WTC11 (cell line): ENCODE data around the gene CDK5. TPM values are rescaled to one million over a fixed set of nuclear protein-coding genes. Genes with fewer than 3 reads are reported as not detected.

Experiments
- ATAC-seq: fragments of 200-7000 bp; cut with Tn5 transposase; 2 replicates; pipeline ENCODE4 v1.10.0; 2021; ENCODE audit warnings: mild to moderate bottlenecking, moderate library complexity
- CTCF ChIA-PET: fragments of 300-600 bp; sonication (Branson Sonifier 250); formaldehyde crosslinking; loops from one replicate; lab custom pipeline; 2021; ENCODE audit warnings: antibody characterized with exemption; lab: Charles Lee
- POLR2A ChIA-PET: fragments of 350-600 bp; sonication (Branson Sonifier 250); formaldehyde crosslinking; loops from one replicate; lab custom pipeline; 2021; ENCODE audit warnings: antibody characterized with exemption; lab: Charles Lee
- DNase-seq: peaks from one replicate; pipeline ENCODE4 v3.0.0; 2021; ENCODE audit warnings: low spot score
- H3K27ac Mint-ChIP-seq: 2 replicates; pipeline ENCODE4 v1.8.0; 2021; ENCODE audit warnings: mixed read lengths
- H3K27me3 Mint-ChIP-seq: 2 replicates; pipeline ENCODE4 v1.8.0; 2021; ENCODE audit warnings: low read depth, mild to moderate bottlenecking, moderate library complexity, mixed read lengths
- H3K36me3 Mint-ChIP-seq: 2 replicates; pipeline ENCODE4 v1.8.0; 2021; ENCODE audit warnings: mixed read lengths
- H3K4me1 Mint-ChIP-seq: 2 replicates; pipeline ENCODE4 v1.8.0; 2022; ENCODE audit warnings: mixed read lengths
- H3K4me3 Mint-ChIP-seq: 2 replicates; pipeline ENCODE4 v1.8.0; 2021; ENCODE audit warnings: mild to moderate bottlenecking, moderate library complexity, mixed read lengths
- H3K9me3 Mint-ChIP-seq: 2 replicates; pipeline ENCODE4 v1.8.0; 2021; ENCODE audit warnings: mixed read lengths
- ATF3 ChIP-seq: sonication (generic); formaldehyde crosslinking; conservative IDR thresholded peaks from 2 replicates; pipeline ENCODE4 v1.8.1; 2022; ENCODE audit warnings: mild to moderate bottlenecking, missing genetic modification reagents
- CBFB ChIP-seq: sonication (generic); formaldehyde crosslinking; IDR thresholded peaks from 2 replicates; pipeline ENCODE4 v1.8.1; 2022; ENCODE audit warnings: mild to moderate bottlenecking, low read depth, missing genetic modification reagents
- CREM ChIP-seq: sonication (generic); formaldehyde crosslinking; IDR thresholded peaks from 2 replicates; pipeline ENCODE4 v1.8.1; 2022; ENCODE audit warnings: mild to moderate bottlenecking, missing genetic modification reagents, moderate library complexity
- FOXJ3 ChIP-seq: sonication (generic); formaldehyde crosslinking; IDR thresholded peaks from 2 replicates; pipeline ENCODE4 v1.9.0; 2021; ENCODE audit warnings: missing genetic modification reagents, mild to moderate bottlenecking, borderline replicate concordance
- FOXP1 ChIP-seq: sonication (generic); formaldehyde crosslinking; IDR thresholded peaks from 2 replicates; pipeline ENCODE4 v1.8.0; 2022; ENCODE audit warnings: missing genetic modification reagents, mild to moderate bottlenecking, moderate library complexity, borderline replicate concordance
- KAT7 ChIP-seq: sonication (generic); formaldehyde crosslinking; IDR thresholded peaks from 2 replicates; pipeline ENCODE4 v1.8.1; 2023; ENCODE audit warnings: missing genetic modification reagents, mild to moderate bottlenecking, borderline replicate concordance
- MLX ChIP-seq: sonication (generic); formaldehyde crosslinking; IDR thresholded peaks from 2 replicates; pipeline ENCODE4 v1.8.1; 2023; ENCODE audit warnings: mild to moderate bottlenecking, missing genetic modification reagents, moderate library complexity
- NR2C2 ChIP-seq: sonication (generic); formaldehyde crosslinking; IDR thresholded peaks from 2 replicates; pipeline ENCODE4 v1.8.0; 2022; ENCODE audit warnings: mild to moderate bottlenecking, missing genetic modification reagents
- OVOL2 ChIP-seq: fragments of 250-450 bp; sonication (Bioruptor Pico); IDR thresholded peaks from 2 replicates; pipeline ENCODE4 v1.9.0; 2021; ENCODE audit warnings: mild to moderate bottlenecking, borderline replicate concordance
- TCF7 ChIP-seq: sonication (generic); formaldehyde crosslinking; IDR thresholded peaks from 2 replicates; pipeline ENCODE4 v1.8.0; 2022; ENCODE audit warnings: mild to moderate bottlenecking, low read depth, missing genetic modification reagents, moderate library complexity
- USF1 ChIP-seq: sonication (generic); formaldehyde crosslinking; IDR thresholded peaks from 2 replicates; pipeline ENCODE4 v1.8.0; 2022; ENCODE audit warnings: mild to moderate bottlenecking, missing genetic modification reagents
- total RNA-seq: library from RNA; stranded (reverse); gene quantifications from 3 replicates; pipeline ENCODE4 v1.2.3, GENCODE V29; 2021
- TF ChIP-seq, protein P1 (sequence below): fragments of 250-450 bp; sonication (Bioruptor Pico); IDR thresholded peaks from 2 replicates; pipeline ENCODE4 v1.9.0; 2021; ENCODE audit warnings: mild to moderate bottlenecking, borderline replicate concordance
- TF ChIP-seq, protein P2 (sequence below): sonication (generic); formaldehyde crosslinking; IDR thresholded peaks from 2 replicates; pipeline ENCODE4 v1.8.1; 2022; ENCODE audit warnings: mild to moderate bottlenecking, moderate library complexity, missing genetic modification reagents
- TF ChIP-seq, protein P3 (sequence below): sonication (generic); formaldehyde crosslinking; IDR thresholded peaks from 2 replicates; pipeline ENCODE4 v1.8.0; 2022; ENCODE audit warnings: missing genetic modification reagents
- TF ChIP-seq, protein P4 (sequence below): fragments of 250-450 bp; sonication (Bioruptor Pico); conservative IDR thresholded peaks from 2 replicates; pipeline ENCODE4 v1.9.0; 2021; ENCODE audit warnings: mild to moderate bottlenecking
- TF ChIP-seq, protein P5 (sequence below): sonication (generic); formaldehyde crosslinking; IDR thresholded peaks from 2 replicates; pipeline ENCODE4 v1.8.1; 2022; ENCODE audit warnings: low read depth, missing genetic modification reagents, borderline replicate concordance

Gene CDK5
- total RNA-seq, 1 experiment from 2014 or later: 27.8 TPM

DNA sequence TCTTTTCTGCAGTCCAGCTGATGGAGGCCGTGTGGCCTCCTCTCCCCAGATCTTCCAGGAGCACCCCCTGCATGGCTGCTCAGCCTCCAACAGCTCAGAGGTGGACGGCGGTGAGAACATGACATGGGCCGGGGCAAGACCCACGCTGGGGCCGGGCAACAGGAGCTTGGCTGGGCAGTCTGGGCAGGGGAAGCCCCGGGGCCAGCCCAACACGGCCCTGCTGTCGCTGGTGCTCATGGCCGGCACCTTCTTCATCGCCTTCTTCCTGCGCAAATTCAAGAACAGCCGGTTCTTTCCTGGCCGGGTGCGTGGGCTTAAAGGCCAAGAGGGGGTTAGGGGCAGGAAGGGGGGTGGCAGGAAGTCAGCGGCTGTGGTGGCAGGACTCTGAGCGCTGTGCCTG is 16.3 kb upstream of the CDK5 start (continued):
- TF ChIP-seq, protein P1, sequence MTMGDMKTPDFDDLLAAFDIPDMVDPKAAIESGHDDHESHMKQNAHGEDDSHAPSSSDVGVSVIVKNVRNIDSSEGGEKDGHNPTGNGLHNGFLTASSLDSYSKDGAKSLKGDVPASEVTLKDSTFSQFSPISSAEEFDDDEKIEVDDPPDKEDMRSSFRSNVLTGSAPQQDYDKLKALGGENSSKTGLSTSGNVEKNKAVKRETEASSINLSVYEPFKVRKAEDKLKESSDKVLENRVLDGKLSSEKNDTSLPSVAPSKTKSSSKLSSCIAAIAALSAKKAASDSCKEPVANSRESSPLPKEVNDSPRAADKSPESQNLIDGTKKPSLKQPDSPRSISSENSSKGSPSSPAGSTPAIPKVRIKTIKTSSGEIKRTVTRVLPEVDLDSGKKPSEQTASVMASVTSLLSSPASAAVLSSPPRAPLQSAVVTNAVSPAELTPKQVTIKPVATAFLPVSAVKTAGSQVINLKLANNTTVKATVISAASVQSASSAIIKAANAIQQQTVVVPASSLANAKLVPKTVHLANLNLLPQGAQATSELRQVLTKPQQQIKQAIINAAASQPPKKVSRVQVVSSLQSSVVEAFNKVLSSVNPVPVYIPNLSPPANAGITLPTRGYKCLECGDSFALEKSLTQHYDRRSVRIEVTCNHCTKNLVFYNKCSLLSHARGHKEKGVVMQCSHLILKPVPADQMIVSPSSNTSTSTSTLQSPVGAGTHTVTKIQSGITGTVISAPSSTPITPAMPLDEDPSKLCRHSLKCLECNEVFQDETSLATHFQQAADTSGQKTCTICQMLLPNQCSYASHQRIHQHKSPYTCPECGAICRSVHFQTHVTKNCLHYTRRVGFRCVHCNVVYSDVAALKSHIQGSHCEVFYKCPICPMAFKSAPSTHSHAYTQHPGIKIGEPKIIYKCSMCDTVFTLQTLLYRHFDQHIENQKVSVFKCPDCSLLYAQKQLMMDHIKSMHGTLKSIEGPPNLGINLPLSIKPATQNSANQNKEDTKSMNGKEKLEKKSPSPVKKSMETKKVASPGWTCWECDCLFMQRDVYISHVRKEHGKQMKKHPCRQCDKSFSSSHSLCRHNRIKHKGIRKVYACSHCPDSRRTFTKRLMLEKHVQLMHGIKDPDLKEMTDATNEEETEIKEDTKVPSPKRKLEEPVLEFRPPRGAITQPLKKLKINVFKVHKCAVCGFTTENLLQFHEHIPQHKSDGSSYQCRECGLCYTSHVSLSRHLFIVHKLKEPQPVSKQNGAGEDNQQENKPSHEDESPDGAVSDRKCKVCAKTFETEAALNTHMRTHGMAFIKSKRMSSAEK (CRISPR knock-in tag): no peak
- TF ChIP-seq TCF7: no peak
- TF ChIP-seq, protein P2, sequence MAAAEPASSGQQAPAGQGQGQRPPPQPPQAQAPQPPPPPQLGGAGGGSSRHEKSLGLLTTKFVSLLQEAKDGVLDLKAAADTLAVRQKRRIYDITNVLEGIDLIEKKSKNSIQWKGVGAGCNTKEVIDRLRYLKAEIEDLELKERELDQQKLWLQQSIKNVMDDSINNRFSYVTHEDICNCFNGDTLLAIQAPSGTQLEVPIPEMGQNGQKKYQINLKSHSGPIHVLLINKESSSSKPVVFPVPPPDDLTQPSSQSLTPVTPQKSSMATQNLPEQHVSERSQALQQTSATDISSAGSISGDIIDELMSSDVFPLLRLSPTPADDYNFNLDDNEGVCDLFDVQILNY: no peak
- no peak for TF ChIP-seq ATF3 (CRISPR knock-in tag)
- TF ChIP-seq, protein P3, sequence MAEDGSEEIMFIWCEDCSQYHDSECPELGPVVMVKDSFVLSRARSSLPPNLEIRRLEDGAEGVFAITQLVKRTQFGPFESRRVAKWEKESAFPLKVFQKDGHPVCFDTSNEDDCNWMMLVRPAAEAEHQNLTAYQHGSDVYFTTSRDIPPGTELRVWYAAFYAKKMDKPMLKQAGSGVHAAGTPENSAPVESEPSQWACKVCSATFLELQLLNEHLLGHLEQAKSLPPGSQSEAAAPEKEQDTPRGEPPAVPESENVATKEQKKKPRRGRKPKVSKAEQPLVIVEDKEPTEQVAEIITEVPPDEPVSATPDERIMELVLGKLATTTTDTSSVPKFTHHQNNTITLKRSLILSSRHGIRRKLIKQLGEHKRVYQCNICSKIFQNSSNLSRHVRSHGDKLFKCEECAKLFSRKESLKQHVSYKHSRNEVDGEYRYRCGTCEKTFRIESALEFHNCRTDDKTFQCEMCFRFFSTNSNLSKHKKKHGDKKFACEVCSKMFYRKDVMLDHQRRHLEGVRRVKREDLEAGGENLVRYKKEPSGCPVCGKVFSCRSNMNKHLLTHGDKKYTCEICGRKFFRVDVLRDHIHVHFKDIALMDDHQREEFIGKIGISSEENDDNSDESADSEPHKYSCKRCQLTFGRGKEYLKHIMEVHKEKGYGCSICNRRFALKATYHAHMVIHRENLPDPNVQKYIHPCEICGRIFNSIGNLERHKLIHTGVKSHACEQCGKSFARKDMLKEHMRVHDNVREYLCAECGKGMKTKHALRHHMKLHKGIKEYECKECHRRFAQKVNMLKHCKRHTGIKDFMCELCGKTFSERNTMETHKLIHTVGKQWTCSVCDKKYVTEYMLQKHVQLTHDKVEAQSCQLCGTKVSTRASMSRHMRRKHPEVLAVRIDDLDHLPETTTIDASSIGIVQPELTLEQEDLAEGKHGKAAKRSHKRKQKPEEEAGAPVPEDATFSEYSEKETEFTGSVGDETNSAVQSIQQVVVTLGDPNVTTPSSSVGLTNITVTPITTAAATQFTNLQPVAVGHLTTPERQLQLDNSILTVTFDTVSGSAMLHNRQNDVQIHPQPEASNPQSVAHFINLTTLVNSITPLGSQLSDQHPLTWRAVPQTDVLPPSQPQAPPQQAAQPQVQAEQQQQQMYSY (CRISPR knock-in tag): no peak
- TF ChIP-seq FOXJ3 (CRISPR knock-in tag): no peak
- TF ChIP-seq, protein P4, sequence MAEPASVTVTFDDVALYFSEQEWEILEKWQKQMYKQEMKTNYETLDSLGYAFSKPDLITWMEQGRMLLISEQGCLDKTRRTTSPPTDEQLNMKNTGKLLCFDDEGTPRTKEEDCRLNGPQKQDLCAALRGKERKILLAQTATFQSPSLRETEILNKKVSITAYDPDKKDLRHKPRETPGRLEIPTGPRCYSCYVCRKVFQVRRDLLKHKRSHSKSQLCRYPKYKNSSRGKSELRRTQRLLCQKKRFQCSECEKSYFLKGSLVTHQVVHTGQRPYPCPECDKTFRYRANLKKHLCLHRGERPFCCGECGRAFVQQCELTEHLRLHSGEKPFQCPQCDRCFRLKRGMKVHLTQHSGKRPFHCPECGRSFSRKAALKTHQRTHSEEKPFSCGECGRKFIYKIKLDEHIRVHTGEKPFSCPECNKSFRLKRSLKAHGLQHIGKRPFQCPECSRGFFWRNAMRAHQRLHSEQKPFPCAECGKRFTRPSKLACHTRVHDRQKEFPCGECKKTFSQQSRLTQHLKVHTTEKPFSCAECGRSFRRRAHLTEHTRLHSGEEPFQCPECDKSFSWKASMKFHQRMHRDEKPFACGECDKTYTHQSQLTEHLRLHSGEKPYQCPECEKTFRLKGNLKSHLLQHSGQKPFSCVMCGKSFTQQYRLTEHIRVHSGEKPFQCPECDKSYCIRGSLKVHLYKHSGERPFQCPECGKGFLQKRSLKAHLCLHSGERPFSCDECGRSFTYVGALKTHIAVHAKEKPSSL (CRISPR knock-in tag): no peak
- TF ChIP-seq, all 79 proteins: peak for 0

DNA sequence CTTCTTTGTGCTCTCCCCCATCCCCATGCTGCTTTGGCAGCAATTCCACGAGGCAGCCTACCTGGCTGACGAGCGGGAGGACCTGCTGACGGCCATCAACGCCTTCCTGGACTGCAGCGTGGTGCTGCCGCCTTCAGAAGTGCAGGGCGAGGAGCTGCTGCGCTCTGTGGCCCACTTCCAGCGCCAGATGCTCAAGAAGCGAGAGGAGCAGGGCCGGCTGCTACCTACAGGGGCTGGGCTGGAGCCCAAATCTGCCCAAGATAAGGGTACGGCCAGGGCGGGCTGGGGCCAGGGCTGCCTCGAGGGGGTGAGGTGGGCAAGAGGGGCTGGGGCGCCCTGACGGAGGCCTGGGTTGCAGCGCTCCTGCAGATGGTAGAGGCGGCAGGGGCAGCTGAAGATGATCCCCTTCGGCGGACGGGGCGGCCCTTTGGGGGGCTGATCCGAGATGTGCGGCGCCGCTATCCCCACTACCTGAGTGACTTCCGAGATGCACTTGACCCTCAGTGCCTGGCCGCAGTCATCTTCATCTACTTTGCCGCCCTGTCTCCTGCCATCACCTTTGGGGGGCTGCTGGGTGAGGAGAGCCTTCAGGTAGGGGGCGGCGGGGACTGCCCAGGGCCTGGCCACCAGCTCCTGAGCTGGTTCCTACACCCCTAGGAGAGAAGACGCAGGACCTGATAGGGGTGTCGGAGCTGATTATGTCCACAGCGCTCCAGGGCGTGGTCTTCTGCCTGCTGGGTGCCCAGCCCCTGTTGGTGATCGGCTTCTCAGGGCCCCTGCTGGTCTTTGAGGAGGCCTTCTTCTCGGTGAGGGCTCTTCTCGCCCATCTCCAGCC is 13.6 kb upstream of the CDK5 start:
- Mint-ChIP-seq H3K27ac (no peak overlapping the region), H3K4me1 (peaks cover 19% of the 10 kb centered on the region), H3K36me3 (peaks cover 50% of the 10 kb centered on the region), H3K27me3 (no peaks in the 10 kb centered on the region), H3K9me3 (no peaks in the 10 kb centered on the region), H3K4me3 (no peak overlapping the region)
- no peak for ATAC-seq
- CTCF ChIA-PET: interaction anchor here (1.1 kb wide), 1 partner anchor 45 kb away, joined by 3 read pairs; no protein-coding TSS in a partner anchor
- no peak for DNase-seq
- POLR2A ChIA-PET: no interaction called here
- TF ChIP-seq, protein P5, sequence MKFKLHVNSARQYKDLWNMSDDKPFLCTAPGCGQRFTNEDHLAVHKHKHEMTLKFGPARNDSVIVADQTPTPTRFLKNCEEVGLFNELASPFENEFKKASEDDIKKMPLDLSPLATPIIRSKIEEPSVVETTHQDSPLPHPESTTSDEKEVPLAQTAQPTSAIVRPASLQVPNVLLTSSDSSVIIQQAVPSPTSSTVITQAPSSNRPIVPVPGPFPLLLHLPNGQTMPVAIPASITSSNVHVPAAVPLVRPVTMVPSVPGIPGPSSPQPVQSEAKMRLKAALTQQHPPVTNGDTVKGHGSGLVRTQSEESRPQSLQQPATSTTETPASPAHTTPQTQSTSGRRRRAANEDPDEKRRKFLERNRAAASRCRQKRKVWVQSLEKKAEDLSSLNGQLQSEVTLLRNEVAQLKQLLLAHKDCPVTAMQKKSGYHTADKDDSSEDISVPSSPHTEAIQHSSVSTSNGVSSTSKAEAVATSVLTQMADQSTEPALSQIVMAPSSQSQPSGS (CRISPR knock-in tag): no peak
- TF ChIP-seq MLX (CRISPR knock-in tag) (no peak), KAT7 (CRISPR knock-in tag) (no peak), CREM (CRISPR knock-in tag) (no peak), CBFB (CRISPR knock-in tag) (no peak), FOXP1 (CRISPR knock-in tag) (no peak), NR2C2 (no peak), OVOL2 (CRISPR knock-in tag) (no peak), USF1 (CRISPR knock-in tag) (no peak)
